ENCODE data around the gene AP4B1. TPM values are rescaled to one million over a fixed set of nuclear protein-coding genes. Genes with fewer than 3 reads are reported as not detected.
A peak's percentile ranks its signal among the peaks of the same experiment; 100 is the strongest.

AP4B1 gene
- total and polyA plus RNA-seq, 2 donors (not counting 1 experiment from before 2014, with no cell fraction given): 52.2 to 55.2 TPM

DNA sequence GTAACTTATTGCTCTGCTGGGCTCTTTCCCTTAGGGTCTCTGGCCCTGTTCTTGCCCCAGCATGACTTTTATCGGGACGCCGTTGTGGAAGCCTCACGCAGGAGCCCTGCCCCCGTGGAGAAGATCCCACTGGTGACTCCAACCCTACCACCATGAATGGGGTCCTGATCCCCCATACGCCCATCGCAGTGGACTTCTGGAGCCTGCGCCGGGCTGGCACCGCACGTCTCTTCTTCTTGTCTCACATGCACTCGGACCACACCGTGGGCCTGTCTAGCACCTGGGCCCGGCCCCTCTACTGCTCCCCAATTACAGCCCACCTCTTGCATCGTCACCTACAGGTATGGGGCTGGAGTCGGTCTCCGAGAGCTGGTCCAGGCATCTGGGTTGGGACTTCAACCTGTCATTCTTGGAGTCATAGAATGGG, 849 bp upstream of the AP4B1 start:
- intact Hi-C loops (cut with micrococcal nuclease): loop anchor here (1.0 to 10.0 kb wide), 8 partner anchors 24 to 1191 kb away; partner anchors contain the start of genes BCAS2, HIPK1, PHTF1 and PPM1J
- Histone ChIP-seq H3K79me2 (ENCODE audit: control insufficient read depth, insufficient read depth, low read length) (peaks cover 38% of the 10 kb centered on the region), H3K9ac (ENCODE audit: low read length) (peak overlapping the region; percentile 85), H2AFZ (ENCODE audit: insufficient read depth, low read depth, low read length, poor library complexity, severe bottlenecking) (peak overlapping the region; percentile 96), H3K27me3 (replicated peaks in 1 of 4; ENCODE audit: control extremely low read depth in 1 of 4, control insufficient read depth in 3 of 4, insufficient read depth in 4 of 4, low read length in 3 of 4) (no peaks in the 10 kb centered on the region), H3K36me3 (replicated peaks in 1 of 2; ENCODE audit: control extremely low read depth in 1 of 2, control insufficient read depth in 1 of 2, extremely low read depth in 1 of 2, insufficient read depth in 2 of 2, low read length in 1 of 2) (peaks cover 2 to 31% of the 10 kb centered on the region in 2 experiments), H3K27ac (ENCODE audit: low read length in 2 of 2) (peak overlapping the region; percentile 87 to 93), H4K20me1 (ENCODE audit: control insufficient read depth, insufficient read depth, low read length, poor library complexity, severe bottlenecking) (no peaks in the 10 kb centered on the region), H3K4me2 (replicated peaks; ENCODE audit: low read depth, low read length, poor library complexity, severe bottlenecking) (peak overlapping the region; percentile 83), H3K9me3 (ENCODE audit: control extremely low read depth in 1 of 3, control insufficient read depth in 2 of 3, insufficient read depth in 1 of 3, low read length in 2 of 3) (no peaks in the 10 kb centered on the region), H3K4me1 (ENCODE audit: control insufficient read depth in 2 of 2, insufficient read depth in 2 of 2, low read length in 2 of 2) (peaks cover 32 to 39% of the 10 kb centered on the region in 2 donors), H3K4me3 (ENCODE audit: control extremely low read depth in 1 of 5, extremely low read depth in 1 of 5, insufficient read depth in 1 of 5, low read depth in 2 of 5, low read length in 4 of 5) (peak overlapping the region; percentile 61 to 94 (median 87))
- no peak for ATAC-seq (ENCODE audit: low read depth)
- Mint-ChIP-seq H3K4me3 (peak overlapping the region; percentile 92), H3K4me1 (peaks cover 43% of the 10 kb centered on the region), H3K27me3 (no peaks in the 10 kb centered on the region), H3K9me3 (ENCODE audit: insufficient read depth) (no peaks in the 10 kb centered on the region), H3K27ac (peak overlapping the region; percentile 99)
- 0% methylated on average over 11 of the region's 17 CpGs for WGBS (ENCODE audit: insufficient coverage)
- ChIA-PET CTCF (interaction anchor here (1.1 to 5.6 kb wide), 6 partner anchors 19 to 71 kb away, joined by 3 to 94 read pairs (median 12); partner anchors contain the start of gene HIPK1), POLR2A (interaction anchor here (0.6 to 3.5 kb wide), 4 partner anchors 24 to 146 kb away, joined by 3 to 50 read pairs (median 6); partner anchors contain the start of genes HIPK1 and RSBN1)
- no peak for DNase-seq
- TF ChIP-seq, protein P1, sequence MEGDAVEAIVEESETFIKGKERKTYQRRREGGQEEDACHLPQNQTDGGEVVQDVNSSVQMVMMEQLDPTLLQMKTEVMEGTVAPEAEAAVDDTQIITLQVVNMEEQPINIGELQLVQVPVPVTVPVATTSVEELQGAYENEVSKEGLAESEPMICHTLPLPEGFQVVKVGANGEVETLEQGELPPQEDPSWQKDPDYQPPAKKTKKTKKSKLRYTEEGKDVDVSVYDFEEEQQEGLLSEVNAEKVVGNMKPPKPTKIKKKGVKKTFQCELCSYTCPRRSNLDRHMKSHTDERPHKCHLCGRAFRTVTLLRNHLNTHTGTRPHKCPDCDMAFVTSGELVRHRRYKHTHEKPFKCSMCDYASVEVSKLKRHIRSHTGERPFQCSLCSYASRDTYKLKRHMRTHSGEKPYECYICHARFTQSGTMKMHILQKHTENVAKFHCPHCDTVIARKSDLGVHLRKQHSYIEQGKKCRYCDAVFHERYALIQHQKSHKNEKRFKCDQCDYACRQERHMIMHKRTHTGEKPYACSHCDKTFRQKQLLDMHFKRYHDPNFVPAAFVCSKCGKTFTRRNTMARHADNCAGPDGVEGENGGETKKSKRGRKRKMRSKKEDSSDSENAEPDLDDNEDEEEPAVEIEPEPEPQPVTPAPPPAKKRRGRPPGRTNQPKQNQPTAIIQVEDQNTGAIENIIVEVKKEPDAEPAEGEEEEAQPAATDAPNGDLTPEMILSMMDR (IDR thresholded peaks at IDR 0.05): no peak
- no peak for TF ChIP-seq EZH2 (IDR thresholded peaks at IDR 0.05; ENCODE audit: borderline replicate concordance, insufficient read depth, low read depth, low read length, poor library complexity, severe bottlenecking)

- no peaks in the 10 kb centered on the region for H3K27me3 Mint-ChIP-seq
- CTCF ChIA-PET: interaction anchor here (0.8 to 5.6 kb wide), 14 partner anchors 12 to 1189 kb away, joined by 3 to 94 read pairs (median 6); partner anchors contain the start of genes HIPK1 and PPM1J
- peak overlapping the region; percentile 87 to 93 for H3K27ac ChIP-seq (ENCODE audit: low read length in 2 of 2)
- no peaks in the 10 kb centered on the region for H4K20me1 ChIP-seq (ENCODE audit: control insufficient read depth, insufficient read depth, low read length, poor library complexity, severe bottlenecking)
- H2AFZ ChIP-seq (ENCODE audit: insufficient read depth, low read depth, low read length, poor library complexity, severe bottlenecking): peak overlapping the region; percentile 96
- no peaks in the 10 kb centered on the region for H3K9me3 Mint-ChIP-seq (ENCODE audit: insufficient read depth)
- no peaks in the 10 kb centered on the region for H3K27me3 ChIP-seq (replicated peaks in 1 of 4; ENCODE audit: control extremely low read depth in 1 of 4, control insufficient read depth in 3 of 4, insufficient read depth in 4 of 4, low read length in 3 of 4)
- peaks cover 3 to 40% of the 10 kb centered on the region in 2 experiments for H3K36me3 ChIP-seq (replicated peaks in 1 of 2; ENCODE audit: control extremely low read depth in 1 of 2, control insufficient read depth in 1 of 2, extremely low read depth in 1 of 2, insufficient read depth in 2 of 2, low read length in 1 of 2)
- intact Hi-C loops (cut with micrococcal nuclease): loop anchor here (1.0 to 10.0 kb wide), 2 partner anchors 45 to 1189 kb away; partner anchors contain the start of gene PPM1J
- peaks cover 32 to 39% of the 10 kb centered on the region in 2 donors for H3K4me1 ChIP-seq (ENCODE audit: control insufficient read depth in 2 of 2, insufficient read depth in 2 of 2, low read length in 2 of 2)
- ATAC-seq (ENCODE audit: low read depth) (peak; percentile 11), DNase-seq (no peak)
- no peak for TF ChIP-seq EZH2 (IDR thresholded peaks at IDR 0.05; ENCODE audit: borderline replicate concordance, insufficient read depth, low read depth, low read length, poor library complexity, severe bottlenecking)
- TF ChIP-seq, protein P1 (IDR thresholded peaks at IDR 0.05): no peak
- peak overlapping the region; percentile 87 to 98 (median 92) for H3K4me3 ChIP-seq (ENCODE audit: control extremely low read depth in 1 of 5, extremely low read depth in 1 of 5, insufficient read depth in 1 of 5, low read depth in 2 of 5, low read length in 4 of 5)
- POLR2A ChIA-PET: interaction anchor here (1.0 to 3.5 kb wide), 5 partner anchors 25 to 92 kb away, joined by 4 to 50 read pairs (median 5); partner anchors contain the start of genes HIPK1 and RSBN1
- H3K79me2 ChIP-seq (ENCODE audit: control insufficient read depth, insufficient read depth, low read length): peaks cover 41% of the 10 kb centered on the region
- peak overlapping the region; percentile 92 for H3K4me3 Mint-ChIP-seq
- peak overlapping the region; percentile 99 for H3K27ac Mint-ChIP-seq
- H3K4me1 Mint-ChIP-seq: peaks cover 43% of the 10 kb centered on the region
- H3K9ac ChIP-seq (ENCODE audit: low read length): peak overlapping the region; percentile 85
- H3K4me2 ChIP-seq (replicated peaks; ENCODE audit: low read depth, low read length, poor library complexity, severe bottlenecking): peak overlapping the region; percentile 83
- 0% methylated on average over 9 of the region's 11 CpGs for WGBS (ENCODE audit: insufficient coverage)
- H3K9me3 ChIP-seq (ENCODE audit: control extremely low read depth in 1 of 3, control insufficient read depth in 2 of 3, insufficient read depth in 1 of 3, low read length in 2 of 3): no peaks in the 10 kb centered on the region
Observed at GRCh38 chr1:113904293-113904673, 316 bp downstream of the AP4B1 start.
